ENCODE data around the gene CACNA2D3. TPM values are rescaled to one million over a fixed set of nuclear protein-coding genes. Genes with fewer than 3 reads are reported as not detected.

Gene CACNA2D3
- total RNA-seq, 6 experiments from 2014 or later: 0.14 to 0.23 (median 0.19) TPM; not detected in 2

DNA sequence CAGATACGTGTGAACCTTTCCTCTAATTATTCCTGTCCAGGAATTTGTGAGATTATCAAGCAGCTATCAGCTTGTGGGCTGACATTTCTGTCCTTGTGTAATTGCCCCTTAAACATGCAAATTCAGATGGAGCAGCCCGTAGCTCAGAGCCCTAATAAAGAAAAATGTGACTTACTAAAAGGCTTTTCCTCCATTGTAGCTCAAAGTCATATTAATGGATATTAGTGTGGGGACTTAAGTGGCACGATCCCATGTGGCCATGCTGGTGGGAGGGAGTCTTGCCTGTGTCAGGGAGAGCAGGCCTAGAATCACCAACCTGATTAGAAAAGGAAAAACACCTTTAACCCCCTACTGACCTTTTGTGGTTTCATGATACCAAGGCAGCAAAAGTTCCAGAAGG, 406.3 kb downstream of the CACNA2D3 start:
- TF ChIP-seq, protein P1, sequence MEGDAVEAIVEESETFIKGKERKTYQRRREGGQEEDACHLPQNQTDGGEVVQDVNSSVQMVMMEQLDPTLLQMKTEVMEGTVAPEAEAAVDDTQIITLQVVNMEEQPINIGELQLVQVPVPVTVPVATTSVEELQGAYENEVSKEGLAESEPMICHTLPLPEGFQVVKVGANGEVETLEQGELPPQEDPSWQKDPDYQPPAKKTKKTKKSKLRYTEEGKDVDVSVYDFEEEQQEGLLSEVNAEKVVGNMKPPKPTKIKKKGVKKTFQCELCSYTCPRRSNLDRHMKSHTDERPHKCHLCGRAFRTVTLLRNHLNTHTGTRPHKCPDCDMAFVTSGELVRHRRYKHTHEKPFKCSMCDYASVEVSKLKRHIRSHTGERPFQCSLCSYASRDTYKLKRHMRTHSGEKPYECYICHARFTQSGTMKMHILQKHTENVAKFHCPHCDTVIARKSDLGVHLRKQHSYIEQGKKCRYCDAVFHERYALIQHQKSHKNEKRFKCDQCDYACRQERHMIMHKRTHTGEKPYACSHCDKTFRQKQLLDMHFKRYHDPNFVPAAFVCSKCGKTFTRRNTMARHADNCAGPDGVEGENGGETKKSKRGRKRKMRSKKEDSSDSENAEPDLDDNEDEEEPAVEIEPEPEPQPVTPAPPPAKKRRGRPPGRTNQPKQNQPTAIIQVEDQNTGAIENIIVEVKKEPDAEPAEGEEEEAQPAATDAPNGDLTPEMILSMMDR (IDR thresholded peaks at IDR 0.05): no peak
- DNase-seq: no peak
- Mint-ChIP-seq H3K4me3 (no peak overlapping the region), H3K4me1 (ENCODE audit: low read depth) (no peaks in the 10 kb centered on the region), H3K27ac (no peak overlapping the region), H3K9me3 (peaks cover 60% of the 10 kb centered on the region), H3K27me3 (ENCODE audit: insufficient read depth) (no peaks in the 10 kb centered on the region), H3K36me3 (ENCODE audit: low read depth) (no peaks in the 10 kb centered on the region)

DNA sequence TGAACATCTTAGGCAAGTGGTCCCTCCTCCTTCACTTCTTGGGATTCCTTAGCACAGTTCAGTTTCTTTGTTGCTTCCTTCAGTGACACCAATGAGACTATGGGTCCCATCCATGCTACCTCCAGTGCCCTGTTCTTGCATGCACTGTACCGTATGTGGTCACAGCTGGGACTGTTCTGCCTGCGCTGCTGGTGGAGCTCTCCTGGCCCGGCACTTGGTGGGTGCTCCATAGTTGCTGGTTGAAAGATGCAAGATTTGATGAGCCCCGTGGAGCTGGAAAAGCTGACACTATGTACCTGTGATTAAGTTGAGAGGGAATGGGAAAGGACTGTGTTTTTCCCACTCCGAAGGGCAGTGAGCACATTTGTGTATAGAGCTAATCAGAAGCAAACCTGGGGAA, 407.7 kb downstream of the CACNA2D3 start:
- peaks cover 72% of the 10 kb centered on the region for H3K9me3 Mint-ChIP-seq
- no peaks in the 10 kb centered on the region for H3K36me3 Mint-ChIP-seq (ENCODE audit: low read depth)
- no peak for DNase-seq
- H3K4me3 Mint-ChIP-seq: no peak overlapping the region
- TF ChIP-seq, protein P1 (IDR thresholded peaks at IDR 0.05): no peak
- H3K27me3 Mint-ChIP-seq (ENCODE audit: insufficient read depth): no peaks in the 10 kb centered on the region
- H3K27ac Mint-ChIP-seq: no peak overlapping the region
- H3K4me1 Mint-ChIP-seq (ENCODE audit: low read depth): no peaks in the 10 kb centered on the region

DNA sequence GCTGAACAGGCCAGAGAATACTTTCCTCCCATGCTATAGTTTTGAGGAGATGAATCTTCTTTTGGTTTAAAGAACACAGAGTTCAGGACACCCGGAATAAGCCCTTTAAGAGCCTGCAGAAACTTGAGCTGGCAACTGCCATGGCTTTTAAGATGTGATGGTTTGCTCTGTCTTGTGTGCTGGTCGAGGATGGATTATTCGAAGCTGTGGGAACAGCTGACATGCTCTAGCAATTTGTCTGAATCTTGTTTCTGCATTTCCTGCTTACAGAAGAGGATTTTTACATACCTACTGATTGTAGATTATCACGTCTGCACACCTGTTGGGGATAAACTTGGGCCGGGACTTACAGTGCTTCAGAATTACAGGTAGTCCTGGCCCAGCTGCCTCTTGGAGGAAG, 408.6 kb downstream of the CACNA2D3 start:
- Mint-ChIP-seq H3K4me1 (ENCODE audit: low read depth) (no peaks in the 10 kb centered on the region), H3K36me3 (ENCODE audit: low read depth) (no peaks in the 10 kb centered on the region), H3K27me3 (ENCODE audit: insufficient read depth) (no peaks in the 10 kb centered on the region), H3K4me3 (no peak overlapping the region), H3K9me3 (peaks cover 67% of the 10 kb centered on the region), H3K27ac (no peak overlapping the region)
- DNase-seq: no peak
- TF ChIP-seq, protein P1 (IDR thresholded peaks at IDR 0.05): no peak

- no peak overlapping the region for H3K4me3 Mint-ChIP-seq
- TF ChIP-seq, protein P1 (IDR thresholded peaks at IDR 0.05): no peak
- no peak for DNase-seq
- peaks cover 60% of the 10 kb centered on the region for H3K9me3 Mint-ChIP-seq
- H3K36me3 Mint-ChIP-seq (ENCODE audit: low read depth): no peaks in the 10 kb centered on the region
- H3K4me1 Mint-ChIP-seq (ENCODE audit: low read depth): no peaks in the 10 kb centered on the region
- no peaks in the 10 kb centered on the region for H3K27me3 Mint-ChIP-seq (ENCODE audit: insufficient read depth)
- no peak overlapping the region for H3K27ac Mint-ChIP-seq
These were observed 409.4 kb downstream of the CACNA2D3 start for GRCh38 chr3:54531741-54532140.

GRCh38 chr3:54533856-54534255, 411.5 kb downstream of the CACNA2D3 start:
- H3K4me3 Mint-ChIP-seq: no peak overlapping the region
- peaks cover 44% of the 10 kb centered on the region for H3K9me3 Mint-ChIP-seq
- H3K4me1 Mint-ChIP-seq (ENCODE audit: low read depth): no peaks in the 10 kb centered on the region
- no peaks in the 10 kb centered on the region for H3K36me3 Mint-ChIP-seq (ENCODE audit: low read depth)
- DNase-seq: no peak
- TF ChIP-seq, protein P1 (IDR thresholded peaks at IDR 0.05): no peak
- H3K27me3 Mint-ChIP-seq (ENCODE audit: insufficient read depth): no peaks in the 10 kb centered on the region
- no peak overlapping the region for H3K27ac Mint-ChIP-seq

DNA sequence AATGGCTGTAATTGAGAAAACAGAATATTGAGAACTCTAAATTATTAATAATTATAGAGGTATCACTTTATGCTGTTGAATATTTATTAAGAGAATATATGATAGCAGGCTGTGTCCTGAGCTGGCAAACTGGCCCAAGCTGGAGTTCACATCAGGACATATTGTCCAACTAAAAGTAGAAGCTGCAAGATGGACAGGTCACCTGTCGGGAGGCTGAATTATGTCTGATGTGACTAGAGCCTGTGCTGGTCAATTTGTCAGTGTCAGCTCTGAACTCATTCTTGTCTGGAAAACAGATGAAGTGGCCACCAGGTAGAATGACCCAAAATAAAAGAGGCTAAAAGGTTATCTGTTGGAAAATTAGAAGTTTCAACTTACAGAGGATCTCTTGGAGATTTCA, 413.3 kb downstream of the CACNA2D3 start:
- no peak for DNase-seq
- H3K27me3 Mint-ChIP-seq (ENCODE audit: insufficient read depth): no peaks in the 10 kb centered on the region

More for the DNA sequence above, 413.3 kb downstream of the CACNA2D3 start:
- H3K4me1 Mint-ChIP-seq (ENCODE audit: low read depth): no peaks in the 10 kb centered on the region
- H3K36me3 Mint-ChIP-seq (ENCODE audit: low read depth): no peaks in the 10 kb centered on the region
- H3K4me3 Mint-ChIP-seq: no peak overlapping the region
- H3K27ac Mint-ChIP-seq: no peak overlapping the region
- peaks cover 46% of the 10 kb centered on the region for H3K9me3 Mint-ChIP-seq
- TF ChIP-seq, protein P1 (IDR thresholded peaks at IDR 0.05): no peak
